GM19395 (cell line): ENCODE data around the gene TMPRSS3.

Experiments used
- ATAC-seq: cut with Tn5 transposase; IDR thresholded peaks from one replicate; pipeline ENCODE4 v1.9.1; 2021; ENCODE audit warnings: mild to moderate bottlenecking, moderate library complexity; ENCODE audit not compliant: unreplicated experiment

Gene TMPRSS3

GRCh38 chr21:42374864-42375499, 20.9 kb downstream of the TMPRSS3 start:
- ATAC-seq = no peak

- no peak for ATAC-seq
Observed at GRCh38 chr21:42374457-42374856, 21.4 kb downstream of the TMPRSS3 start.

- ATAC-seq = no peak
Observed at GRCh38 chr21:42373908-42374455, 21.9 kb downstream of the TMPRSS3 start.

GRCh38 chr21:42373196-42373907, 22.5 kb downstream of the TMPRSS3 start:
- no peak for ATAC-seq

DNA sequence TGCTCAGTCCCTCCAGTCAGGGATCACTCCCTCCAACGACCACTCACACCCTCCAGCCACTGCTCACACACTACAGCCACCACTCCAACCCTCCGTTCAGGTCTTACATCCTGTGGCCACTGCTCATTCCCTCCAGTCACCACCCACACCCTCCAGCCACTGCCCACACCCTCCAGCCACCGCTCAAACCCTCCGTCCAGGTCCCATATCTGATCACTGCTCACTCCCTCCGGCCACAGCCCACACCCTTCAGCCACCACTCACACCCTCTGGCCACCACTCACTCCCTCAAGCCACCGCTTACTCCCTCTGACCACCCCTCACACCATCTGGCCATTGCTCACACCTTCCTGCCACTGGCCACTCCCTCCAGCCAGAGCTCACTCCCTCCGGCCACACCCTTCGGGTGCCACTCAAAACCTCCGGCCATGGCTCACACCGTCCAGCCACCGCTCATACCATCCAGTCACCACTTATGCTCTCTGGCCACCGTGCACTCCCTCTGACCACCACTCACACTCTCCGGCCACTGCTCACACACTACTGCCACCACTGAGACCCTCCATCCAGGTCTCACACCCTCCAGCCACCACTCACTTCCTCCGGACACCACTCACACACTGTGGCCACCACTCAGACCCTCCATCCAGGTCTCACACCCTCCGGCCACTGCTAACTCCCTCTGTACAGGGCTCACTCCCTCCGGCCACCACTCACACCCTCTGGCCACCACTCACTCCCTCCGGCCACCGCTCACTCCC, 24.8 kb downstream of the TMPRSS3 start:
- ATAC-seq = no peak

DNA sequence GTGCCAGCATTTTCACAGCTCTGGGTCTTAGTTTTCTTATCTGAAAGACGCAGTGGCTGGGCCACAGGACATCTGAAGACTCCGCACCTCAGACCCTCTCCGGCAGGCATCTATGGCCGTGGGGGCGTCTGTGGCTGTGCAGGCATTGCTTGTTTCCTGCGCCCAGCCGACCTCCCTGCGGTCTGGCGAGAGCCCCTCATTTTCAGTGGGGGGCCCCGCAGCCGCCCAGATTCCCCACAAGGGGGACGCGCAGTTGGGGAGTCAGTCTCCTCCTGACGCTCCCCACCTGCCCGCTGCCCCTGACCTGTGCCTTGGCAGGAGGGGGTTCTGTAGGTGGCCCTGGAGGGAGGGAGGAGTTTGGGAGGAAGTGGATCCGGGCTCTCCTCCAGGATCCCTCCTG, 26.0 kb downstream of the TMPRSS3 start:
- ATAC-seq = no peak

- no peak for ATAC-seq
Observed at GRCh38 chr21:42367367-42368165, 28.3 kb downstream of the TMPRSS3 start.

GRCh38 chr21:42366292-42367010, 29.4 kb downstream of the TMPRSS3 start, which contains the start of gene TFF1:
Gene TFF1, minus strand, starts transcription at chr21:42366535. Its CDS starts 40 bp downstream, at chr21:42366495.
- no peak for ATAC-seq

GRCh38 chr21:42365770-42366169, 30.1 kb downstream of the TMPRSS3 start:
- no peak for ATAC-seq

GRCh38 chr21:42364304-42364865, 31.5 kb downstream of the TMPRSS3 start:
- ATAC-seq = no peak

- ATAC-seq = no peak
Observed at GRCh38 chr21:42363312-42363711, 32.5 kb downstream of the TMPRSS3 start.

DNA sequence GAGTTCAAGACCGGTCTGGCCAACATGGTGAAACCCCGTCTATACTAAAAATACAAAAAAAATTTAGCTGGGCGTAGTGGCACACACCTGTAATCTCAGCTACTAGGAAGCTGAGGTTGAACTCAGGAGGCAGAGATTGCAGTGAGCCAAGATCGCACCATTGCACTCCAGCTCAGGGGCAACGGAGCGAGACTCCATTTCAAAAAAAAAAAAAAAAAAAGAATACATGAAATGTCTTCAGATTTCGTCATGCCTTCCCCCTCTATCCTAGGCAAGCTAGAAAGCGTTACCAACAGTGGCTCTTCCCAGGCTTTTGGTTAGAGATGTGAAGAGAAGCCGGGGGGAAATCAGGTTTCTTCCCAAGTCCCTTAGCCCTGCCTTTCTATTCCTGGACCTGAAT, 33.2 kb downstream of the TMPRSS3 start:
- ATAC-seq = no peak

DNA sequence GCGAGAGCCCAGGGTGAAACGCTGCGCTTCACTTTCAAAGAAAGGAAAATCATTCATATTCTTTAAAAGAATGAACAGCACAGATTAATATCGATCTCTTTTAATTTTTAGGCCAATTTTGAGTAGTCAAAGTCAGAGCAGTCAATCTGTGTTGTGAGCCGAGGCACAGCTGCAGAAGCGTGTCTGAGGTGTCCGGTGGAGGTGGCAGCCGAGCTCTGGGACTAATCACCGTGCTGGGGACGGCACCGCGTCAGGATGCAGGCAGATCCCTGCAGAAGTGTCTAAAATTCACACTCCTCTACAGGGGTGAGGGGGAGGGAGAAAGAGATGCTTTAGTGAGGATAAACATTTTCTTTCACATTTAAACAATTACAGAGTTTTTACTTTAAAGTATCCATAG, 33.7 kb downstream of the TMPRSS3 start:
- no peak for ATAC-seq

DNA sequence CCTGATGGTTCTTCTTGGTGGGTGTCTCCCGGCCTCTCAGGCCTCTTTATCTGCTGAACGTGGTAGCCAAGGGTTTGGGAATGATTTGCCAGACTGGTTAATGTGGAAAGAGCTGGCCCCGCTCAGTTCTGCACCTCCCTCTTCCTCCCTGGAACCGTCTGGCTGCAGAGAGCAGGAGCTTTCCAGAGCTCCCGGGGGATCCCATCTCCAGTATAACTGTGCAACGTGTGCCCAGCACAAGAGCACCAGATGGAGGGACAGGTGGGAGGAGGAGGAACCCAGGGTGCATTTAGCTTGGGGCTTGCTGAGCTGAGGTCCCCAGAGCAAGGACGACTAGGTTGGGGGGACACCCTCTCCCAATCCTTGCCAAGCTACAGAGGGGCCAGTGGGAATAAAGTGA, 34.6 kb downstream of the TMPRSS3 start:
- ATAC-seq = no peak

- no peak for ATAC-seq
Observed at GRCh38 chr21:42360317-42360716, 35.5 kb downstream of the TMPRSS3 start.

GRCh38 chr21:42358937-42359336, 36.9 kb downstream of the TMPRSS3 start:
- ATAC-seq = no peak

DNA sequence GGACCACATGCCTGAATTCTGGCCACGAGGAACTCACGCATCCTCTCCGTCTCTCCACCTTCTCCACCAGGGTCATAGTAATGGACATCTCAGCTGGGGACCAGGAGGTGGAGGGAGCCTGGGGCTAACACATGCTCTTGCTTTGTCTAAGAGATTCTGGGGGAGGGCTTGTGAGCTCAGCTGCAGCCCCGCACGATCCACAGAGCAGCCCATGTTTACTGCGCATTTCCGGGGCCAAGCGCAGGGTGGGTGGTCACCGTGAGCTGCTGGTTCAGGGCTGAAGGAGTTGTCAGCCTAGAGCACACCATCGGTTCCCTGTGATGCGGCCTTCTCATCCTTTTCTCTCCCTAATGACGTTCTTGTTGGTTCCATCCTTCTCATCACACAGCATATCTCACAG, 37.6 kb downstream of the TMPRSS3 start:
- no peak for ATAC-seq

DNA sequence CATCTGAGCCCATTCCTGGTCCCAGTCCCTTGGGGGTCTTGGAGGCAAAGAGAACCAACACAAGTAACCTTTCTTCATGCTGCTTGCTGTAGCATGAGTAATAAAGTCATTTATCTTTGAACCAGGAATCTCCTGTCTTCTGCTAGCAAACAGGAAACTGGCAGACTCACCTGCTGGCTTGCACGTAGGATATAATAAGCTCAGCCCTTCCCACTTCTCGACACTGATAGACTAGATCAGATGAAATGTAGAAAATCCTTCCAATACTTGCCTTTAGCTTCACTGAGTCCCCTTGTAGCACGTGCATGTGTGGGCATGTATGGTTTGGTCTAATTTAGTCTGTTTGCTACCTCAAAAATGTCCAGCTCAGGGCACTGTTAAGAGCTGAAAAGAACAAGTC, 38.5 kb downstream of the TMPRSS3 start:
- ATAC-seq = no peak

DNA sequence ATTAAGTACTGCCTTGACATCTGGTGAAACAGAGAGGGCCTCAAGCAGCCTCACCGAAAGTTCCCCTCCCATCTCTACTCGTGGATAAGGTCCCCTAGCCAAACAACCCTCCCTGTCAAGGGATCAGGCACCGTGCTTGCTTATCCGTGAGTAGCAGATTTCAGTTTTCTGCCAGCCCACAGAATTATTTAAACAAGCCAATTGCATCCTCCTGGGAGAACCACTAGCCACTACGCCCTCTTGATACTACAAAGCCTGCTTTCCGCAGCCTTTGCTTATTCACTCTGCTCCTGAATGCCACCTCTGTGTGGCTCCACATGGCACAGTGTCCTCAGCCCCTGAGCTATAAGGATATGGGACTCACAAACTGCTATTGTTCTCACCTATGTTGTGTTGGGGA, 39.2 kb downstream of the TMPRSS3 start:
- no peak for ATAC-seq

DNA sequence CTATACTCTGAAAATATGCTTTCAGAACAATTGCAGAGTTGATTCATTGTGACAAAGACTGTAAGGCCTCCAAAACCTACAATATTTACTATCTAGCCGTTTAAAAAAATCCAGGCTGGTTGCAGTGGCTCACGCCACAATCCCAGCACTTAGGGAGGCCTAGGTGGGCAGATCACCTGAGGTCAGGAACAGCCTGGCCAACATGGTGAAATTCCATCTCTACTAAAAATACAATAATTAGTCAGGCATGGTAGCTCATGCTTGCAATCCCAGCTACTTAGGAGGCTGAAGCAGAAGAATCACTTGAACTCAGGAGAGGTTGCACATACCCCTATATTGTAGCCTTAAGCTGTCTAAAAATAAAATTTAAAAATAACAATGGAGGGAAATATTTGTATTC, 39.8 kb downstream of the TMPRSS3 start:
- ATAC-seq = no peak
